ENCODE measurements around the gene NEK2.

The NEK2 gene

DNA sequence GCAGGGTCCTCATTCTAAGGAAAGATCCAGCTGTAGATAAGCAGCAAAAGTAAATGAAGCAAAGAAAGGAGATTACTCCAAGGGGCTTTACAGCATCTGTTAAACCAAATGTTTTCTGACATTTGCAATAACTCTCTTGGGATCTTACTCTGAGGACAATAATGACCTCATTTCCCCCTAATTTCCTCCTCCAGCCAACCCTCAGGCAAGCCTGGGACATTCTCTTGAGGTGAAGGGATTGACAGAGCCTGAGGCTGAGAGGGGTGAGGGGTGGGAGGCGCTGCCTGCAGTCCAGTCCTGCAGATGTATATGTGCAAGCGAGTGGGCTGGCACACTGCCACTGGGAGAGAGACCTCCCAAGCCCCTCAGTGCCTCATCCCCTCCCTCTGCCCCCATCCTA lies 40.5 kb upstream of the NEK2 start:
- ChIA-PET CTCF (no interaction called here), POLR2A (no interaction called here)
- no peak for DNase-seq (ENCODE audit: extremely low spot score)
- TF ChIP-seq TARDBP (IDR thresholded peaks at IDR 0.05) (no peak), SP1 (IDR thresholded peaks at IDR 0.05) (no peak), ZNF384 (IDR thresholded peaks at IDR 0.05) (no peak), ELF4 (IDR thresholded peaks at IDR 0.05) (no peak), FOXK2 (IDR thresholded peaks at IDR 0.05) (no peak), NFRKB (IDR thresholded peaks at IDR 0.05) (no peak), CTBP1 (IDR thresholded peaks at IDR 0.05; ENCODE audit: borderline replicate concordance) (no peak)

DNA sequence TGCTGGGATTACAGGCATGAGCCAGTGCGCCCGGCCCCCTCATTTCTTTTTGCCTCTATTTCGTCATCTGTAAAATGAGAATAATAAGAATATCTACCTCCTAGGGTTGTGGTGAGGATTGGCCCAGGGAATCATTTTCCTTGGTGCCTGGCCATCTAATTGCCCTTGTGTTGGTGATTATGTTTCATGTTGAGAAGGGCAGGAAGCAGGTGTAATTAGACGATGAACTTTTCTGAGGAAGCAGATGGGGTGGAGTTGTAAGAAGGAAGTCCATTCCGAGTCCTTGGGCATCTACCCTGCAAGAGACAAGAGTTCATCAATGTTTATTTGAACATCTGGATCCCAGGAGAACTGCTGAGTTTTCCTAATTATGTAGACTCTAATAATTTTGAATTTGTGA lies 38.7 kb upstream of the NEK2 start:
- ChIA-PET POLR2A (no interaction called here), CTCF (no interaction called here)

GRCh38 chr1:211713231-211713630 lies 37.8 kb upstream of the NEK2 start:
- DNase-seq (ENCODE audit: extremely low spot score) = no peak
- TF ChIP-seq L3MBTL2 (conservative IDR thresholded peaks at IDR 0.05) (no peak), ZNF384 (IDR thresholded peaks at IDR 0.05) (no peak), SP1 (IDR thresholded peaks at IDR 0.05) (no peak), NFRKB (IDR thresholded peaks at IDR 0.05) (no peak), FOXK2 (IDR thresholded peaks at IDR 0.05) (no peak), LEF1 (IDR thresholded peaks at IDR 0.05; ENCODE audit: borderline replicate concordance) (no peak), BHLHE40 (IDR thresholded peaks at IDR 0.05; ENCODE audit: borderline replicate concordance) (no peak), FOXA1 (IDR thresholded peaks at IDR 0.05) (no peak), ELF4 (IDR thresholded peaks at IDR 0.05) (no peak), SUZ12 (IDR thresholded peaks at IDR 0.05) (no peak), FOXM1 (IDR thresholded peaks at IDR 0.05; ENCODE audit: borderline replicate concordance) (no peak), HDGF (IDR thresholded peaks at IDR 0.05; ENCODE audit: borderline replicate concordance) (no peak), CTBP1 (IDR thresholded peaks at IDR 0.05; ENCODE audit: borderline replicate concordance) (no peak), TARDBP (IDR thresholded peaks at IDR 0.05) (no peak), ARNT (IDR thresholded peaks at IDR 0.05) (no peak)
- TF ChIP-seq, protein P1, sequence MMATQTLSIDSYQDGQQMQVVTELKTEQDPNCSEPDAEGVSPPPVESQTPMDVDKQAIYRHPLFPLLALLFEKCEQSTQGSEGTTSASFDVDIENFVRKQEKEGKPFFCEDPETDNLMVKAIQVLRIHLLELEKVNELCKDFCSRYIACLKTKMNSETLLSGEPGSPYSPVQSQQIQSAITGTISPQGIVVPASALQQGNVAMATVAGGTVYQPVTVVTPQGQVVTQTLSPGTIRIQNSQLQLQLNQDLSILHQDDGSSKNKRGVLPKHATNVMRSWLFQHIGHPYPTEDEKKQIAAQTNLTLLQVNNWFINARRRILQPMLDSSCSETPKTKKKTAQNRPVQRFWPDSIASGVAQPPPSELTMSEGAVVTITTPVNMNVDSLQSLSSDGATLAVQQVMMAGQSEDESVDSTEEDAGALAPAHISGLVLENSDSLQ (IDR thresholded peaks at IDR 0.05) = no peak
- ChIA-PET POLR2A (no interaction called here), CTCF (no interaction called here)

More for the DNA sequence above, 38.7 kb upstream of the NEK2 start:
- DNase-seq (ENCODE audit: extremely low spot score) = no peak
- TF ChIP-seq ARNT (IDR thresholded peaks at IDR 0.05) = no peak
- no peak for TF ChIP-seq FOXA1 (IDR thresholded peaks at IDR 0.05)
- no peak for TF ChIP-seq FOXM1 (IDR thresholded peaks at IDR 0.05; ENCODE audit: borderline replicate concordance)
- TF ChIP-seq, protein P1 (IDR thresholded peaks at IDR 0.05) = no peak
- TF ChIP-seq SUZ12 (IDR thresholded peaks at IDR 0.05) = no peak

GRCh38 chr1:211711315-211711705 lies 35.9 kb upstream of the NEK2 start:
- TF ChIP-seq NFRKB (IDR thresholded peaks at IDR 0.05) (no peak), FOXK2 (IDR thresholded peaks at IDR 0.05) (no peak), SUZ12 (IDR thresholded peaks at IDR 0.05) (no peak), SP1 (IDR thresholded peaks at IDR 0.05) (no peak), ELF4 (IDR thresholded peaks at IDR 0.05) (no peak), LEF1 (IDR thresholded peaks at IDR 0.05; ENCODE audit: borderline replicate concordance) (no peak), L3MBTL2 (conservative IDR thresholded peaks at IDR 0.05) (no peak), HDGF (IDR thresholded peaks at IDR 0.05; ENCODE audit: borderline replicate concordance) (no peak), ZNF384 (IDR thresholded peaks at IDR 0.05) (no peak), CTBP1 (IDR thresholded peaks at IDR 0.05; ENCODE audit: borderline replicate concordance) (no peak), BHLHE40 (IDR thresholded peaks at IDR 0.05; ENCODE audit: borderline replicate concordance) (no peak)
- TF ChIP-seq, protein P1 (IDR thresholded peaks at IDR 0.05) = no peak
- DNase-seq (ENCODE audit: extremely low spot score) = no peak
- POLR2A ChIA-PET = no interaction called here
- CTCF ChIA-PET = interaction anchor here (0.9 kb wide), 1 partner anchor 13 kb away, joined by 3 read pairs; no protein-coding TSS in a partner anchor

- TF ChIP-seq LEF1 (IDR thresholded peaks at IDR 0.05; ENCODE audit: borderline replicate concordance) (no peak), NFRKB (IDR thresholded peaks at IDR 0.05) (no peak), TARDBP (IDR thresholded peaks at IDR 0.05) (no peak), ARNT (IDR thresholded peaks at IDR 0.05) (no peak), FOXK2 (IDR thresholded peaks at IDR 0.05) (no peak), SP1 (IDR thresholded peaks at IDR 0.05) (no peak), SUZ12 (IDR thresholded peaks at IDR 0.05) (no peak), L3MBTL2 (conservative IDR thresholded peaks at IDR 0.05) (no peak), FOXA1 (IDR thresholded peaks at IDR 0.05) (no peak), ZNF384 (IDR thresholded peaks at IDR 0.05) (no peak), FOXM1 (IDR thresholded peaks at IDR 0.05; ENCODE audit: borderline replicate concordance) (no peak), CTBP1 (IDR thresholded peaks at IDR 0.05; ENCODE audit: borderline replicate concordance) (no peak), HDGF (IDR thresholded peaks at IDR 0.05; ENCODE audit: borderline replicate concordance) (no peak), ELF4 (IDR thresholded peaks at IDR 0.05) (no peak), BHLHE40 (IDR thresholded peaks at IDR 0.05; ENCODE audit: borderline replicate concordance) (no peak)
- TF ChIP-seq, protein P1 (IDR thresholded peaks at IDR 0.05) = no peak
- CTCF ChIA-PET = interaction anchor here (0.9 kb wide), 1 partner anchor 12 kb away, joined by 3 read pairs; no protein-coding TSS in a partner anchor
- POLR2A ChIA-PET = no interaction called here
- no peak for DNase-seq (ENCODE audit: extremely low spot score)
Measured at GRCh38 chr1:211710566-211711314, 35.3 kb upstream of the NEK2 start.
